Panc1 (cell line): ENCODE measurements around the gene ARID5A. TPM values are rescaled to one million over a fixed set of nuclear protein-coding genes. Genes with fewer than 3 reads are reported as not detected.
"Not testable (repeated sequence)": the region's sequence is repeated elsewhere in the genome, so short reads cannot be mapped to it uniquely, and the experiment has no call there.

Experiments used
- ATAC-seq: fragments of 200-7000 bp; cut with Tn5 transposase; 2 replicates; pipeline ENCODE4 v1.9.1; 2020; ENCODE audit warnings: mild to moderate bottlenecking, moderate library complexity
- BruUV-seq: library from RNA; stranded (reverse); fragments of 400-500 nt; replicated peaks from 2 replicates; lab custom pipeline; 2021; lab: Mats Ljungman, UMichigan
- CTCF ChIA-PET: fragments of 300-600 bp; sonication (Branson Sonifier 250); formaldehyde crosslinking; loops from one replicate; lab custom pipeline; 2022; ENCODE audit warnings: antibody characterized with exemption; lab: Charles Lee
- POLR2A ChIA-PET: fragments of 300-600 bp; sonication (Branson Sonifier 250); formaldehyde crosslinking; loops from one replicate; lab custom pipeline; 2022; ENCODE audit warnings: antibody characterized with exemption; lab: Charles Lee
- DNase-seq: peaks from one replicate; pipeline ENCODE4 v3.0.0-alpha.2; 2010; ENCODE audit warnings: low read depth, low spot score
- H3K27ac ChIP-seq: 2 replicates; pipeline ENCODE4 v1.5.1; 2011; ENCODE audit warnings: mild to moderate bottlenecking, low read length, inconsistent platforms
- H3K27me3 ChIP-seq: fragments of 200-500 bp; sonication (Bioruptor generic); 2 replicates; pipeline ENCODE4 v1.6.0; 2014; ENCODE audit warnings: low read length, inconsistent platforms; ENCODE audit not compliant: control insufficient read depth, insufficient read depth
- H3K36me3 ChIP-seq: fragments of 200-500 bp; sonication (Bioruptor generic); 2 replicates; pipeline ENCODE4 v1.5.1; 2014; ENCODE audit warnings: inconsistent platforms, mild to moderate bottlenecking, low read length, moderate library complexity; ENCODE audit not compliant: control insufficient read depth, insufficient read depth
- H3K4me1 ChIP-seq: 2 replicates; pipeline ENCODE4 v1.5.1; 2011; ENCODE audit warnings: inconsistent platforms, mild to moderate bottlenecking, low read length, moderate library complexity; ENCODE audit not compliant: control insufficient read depth, insufficient read depth
- H3K4me3 ChIP-seq, 2 experiments: 2 replicates each; pipeline ENCODE4 v1.5.1; 2011 to 2012; ENCODE audit warnings: low read depth in 2 of 2, low read length in 2 of 2, mild to moderate bottlenecking in 2 of 2, inconsistent platforms in 1 of 2, moderate library complexity in 1 of 2
- H3K9me3 ChIP-seq: fragments of 200-500 bp; sonication (Bioruptor generic); 2 replicates; pipeline ENCODE4 v1.5.1; 2014; ENCODE audit warnings: low read depth, mild to moderate bottlenecking, inconsistent platforms, low read length, moderate library complexity; ENCODE audit not compliant: control insufficient read depth, insufficient read depth
- CTCF ChIP-seq: fragments of 450-650 bp; IDR thresholded peaks from 2 replicates; pipeline ENCODE4 v1.5.1; 2017; ENCODE audit warnings: mild to moderate bottlenecking
- POLR2AphosphoS5 ChIP-seq: IDR thresholded peaks from 2 replicates; pipeline ENCODE4 v1.6.1; 2012; ENCODE audit warnings: mild to moderate bottlenecking, low read depth, low read length, moderate library complexity
- REST ChIP-seq, 2 experiments: IDR thresholded peaks; 2 replicates each; pipeline ENCODE4 v1.6.1; 2011 to 2012; ENCODE audit warnings: low read depth in 2 of 2, control low read depth in 1 of 2, low read length in 1 of 2, mild to moderate bottlenecking in 1 of 2, moderate library complexity in 1 of 2; ENCODE audit not compliant: insufficient read depth in 1 of 2
- SIN3A ChIP-seq: IDR thresholded peaks from 2 replicates; pipeline ENCODE4 v1.6.1; 2012; ENCODE audit warnings: low read depth, mild to moderate bottlenecking, low read length, moderate library complexity, borderline replicate concordance; ENCODE audit not compliant: insufficient read depth
- TCF7L2 ChIP-seq: IDR thresholded peaks from 2 replicates; pipeline ENCODE4 v1.6.1; 2011; ENCODE audit warnings: mild to moderate bottlenecking, low read depth, low read length, inconsistent platforms
- in situ Hi-C: cut with HindIII; loops from 2 replicates; pipeline ENCODE4 v1.10.0; 2016; ENCODE audit warnings: low sequenced_read_pairs, low pct_unique_long_range_greater_than_20kb
- intact Hi-C: fragments of 100-400 bp; cut with micrococcal nuclease; formaldehyde crosslinking; loops from one replicate; pipeline ENCODE4 v1.10.0; 2022; ENCODE audit not compliant: unreplicated experiment
- total RNA-seq: library from RNA; stranded (reverse); gene quantifications from one replicate; pipeline ENCODE4 v1.2.1, GENCODE V29; 2021; ENCODE audit not compliant: unreplicated experiment

ARID5A gene
- total RNA-seq, 1 experiment from 2014 or later: 19.3 TPM

- Histone ChIP-seq H3K4me1 (0 out of 2 replicates have a peak, but pooled peaks cover 3% of the 10 kb centered on the region), H3K27me3 (no peaks in the 10 kb centered on the region), H3K9me3 (no peaks in the 10 kb centered on the region), H3K27ac (no peak overlapping the region), H3K4me3 (no peak overlapping the region), H3K36me3 (no peaks in the 10 kb centered on the region)
- in situ Hi-C loops: no loop called here
- ATAC-seq (no peak), DNase-seq (no peak)
- ChIA-PET CTCF (no interaction called here), POLR2A (no interaction called here)
- BruUV-seq: no TSS peak
- TF ChIP-seq TCF7L2: no peak
- TF ChIP-seq SIN3A: no peak
- no peak for TF ChIP-seq POLR2AphosphoS5
- no peak for TF ChIP-seq CTCF
- TF ChIP-seq REST (IDR thresholded peaks at IDR 0.05; ENCODE audit: insufficient read depth in 1 of 2, low read depth in 2 of 2, low read length in 1 of 2): no peak
- intact Hi-C loops: no loop called here
Observed at GRCh38 chr2:96495982-96496629, 40.4 kb upstream of the ARID5A start.

DNA sequence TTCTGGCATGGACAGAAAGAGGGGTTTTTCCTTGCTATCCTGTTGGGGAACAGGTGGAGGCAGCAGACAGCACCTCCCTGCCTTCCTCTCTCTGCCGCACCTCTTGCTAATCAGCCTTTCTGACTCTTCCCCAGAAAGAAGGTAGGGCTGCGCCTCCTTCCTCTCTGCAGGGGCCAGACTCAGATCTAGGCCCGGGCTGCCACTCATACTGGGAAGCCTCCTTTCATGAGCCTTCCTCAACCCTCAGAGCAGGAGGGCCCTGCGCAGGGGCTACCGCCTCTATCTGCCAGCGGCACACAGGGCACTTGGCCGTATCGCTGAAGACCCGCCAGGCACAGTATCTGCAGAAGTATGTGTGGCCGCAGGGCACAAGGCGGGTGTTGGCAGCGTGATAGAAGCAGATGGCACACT lies 38.5 kb upstream of the ARID5A start:
- H3K36me3 ChIP-seq: no peaks in the 10 kb centered on the region
- no peaks in the 10 kb centered on the region for H3K9me3 ChIP-seq
- H3K27ac ChIP-seq: no peak overlapping the region
- ATAC-seq: no peak
- ChIA-PET POLR2A (interaction anchor here (0.7 kb wide), 1 partner anchor 73 kb away, joined by 4 read pairs; no protein-coding TSS in a partner anchor), CTCF (interaction anchor here (0.6 kb wide), 1 partner anchor 276 kb away, joined by 4 read pairs; no protein-coding TSS in a partner anchor)
- in situ Hi-C loops: no loop called here
- no TSS peak for BruUV-seq
- no peaks in the 10 kb centered on the region for H3K27me3 ChIP-seq
- peaks cover 18% of the 10 kb centered on the region for H3K4me1 ChIP-seq
- no peak overlapping the region for H3K4me3 ChIP-seq
- DNase-seq: no peak
- TF ChIP-seq TCF7L2: no peak
- TF ChIP-seq CTCF: no peak
- no peak for TF ChIP-seq REST (IDR thresholded peaks at IDR 0.05; ENCODE audit: insufficient read depth in 1 of 2, low read depth in 2 of 2, low read length in 1 of 2)
- intact Hi-C loops: no loop called here

DNA sequence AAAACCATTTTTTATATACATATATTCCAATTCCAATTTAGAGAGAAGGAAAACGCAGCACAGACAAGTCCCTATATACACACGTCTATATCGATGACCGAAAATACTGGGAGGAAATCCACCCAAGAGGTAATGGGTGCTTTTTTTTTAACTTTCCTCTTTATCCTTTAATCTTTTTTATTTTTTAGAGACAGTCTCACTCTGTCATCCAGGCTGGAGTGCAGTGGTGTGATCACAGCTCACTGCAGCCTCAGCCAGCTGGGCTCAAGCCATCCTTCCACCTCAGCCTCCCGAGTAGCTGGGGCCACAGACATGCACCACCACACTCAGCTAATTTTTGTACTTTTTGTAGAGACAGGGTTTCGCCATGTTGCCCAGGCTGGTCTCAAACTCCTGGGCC lies 37.9 kb upstream of the ARID5A start:
- H3K9me3 ChIP-seq, DNase-seq, H3K27me3 ChIP-seq, intact Hi-C loops, BruUV-seq, in situ Hi-C loops, H3K36me3 ChIP-seq, H3K4me3 ChIP-seq, ATAC-seq, H3K27ac ChIP-seq: not testable (repeated sequence)
- H3K4me1 ChIP-seq: peaks cover 23% of the 10 kb centered on the region
- ChIA-PET CTCF (interaction anchor here (0.6 kb wide), 1 partner anchor 275 kb away, joined by 4 read pairs; no protein-coding TSS in a partner anchor), POLR2A (interaction anchor here (0.7 kb wide), 1 partner anchor 74 kb away, joined by 4 read pairs; no protein-coding TSS in a partner anchor)
